GM12878 (cell line): Measurements from ENCODE around the gene GPR4. TPM values are rescaled to one million over a fixed set of nuclear protein-coding genes. Genes with fewer than 3 reads are reported as not detected.

Source experiments
- ATAC-seq: fragments of 200-7000 bp; cut with Tn5 transposase; 3 replicates; pipeline ENCODE4 v1.9.1; 2020; ENCODE audit warnings: mild to moderate bottlenecking, moderate library complexity
- BruUV-seq: library from RNA; stranded (reverse); fragments of 400-500 nt; replicated peaks from 2 replicates; lab custom pipeline; 2021; lab: Mats Ljungman, UMichigan
- CTCF ChIA-PET: fragments of 300-600 bp; sonication (Branson Sonifier 250); formaldehyde crosslinking; extraction: SDS; loops from one replicate; lab custom pipeline; 2021; ENCODE audit warnings: inconsistent platforms; lab: Yijun Ruan, JAX
- POLR2A ChIA-PET: fragments of 350-600 bp; formaldehyde crosslinking; extraction: SDS; loops from one replicate; lab custom pipeline; 2021; ENCODE audit warnings: inconsistent platforms; lab: Charles Lee
- RAD21 ChIA-PET: fragments of 300-600 bp; sonication (Branson Sonifier 250); formaldehyde crosslinking; loops from one replicate; lab custom pipeline; 2023; ENCODE audit warnings: antibody characterized with exemption; ENCODE audit not compliant: unreplicated experiment; lab: Charles Lee
- SMC1A ChIA-PET: fragments of 300-600 bp; sonication (Branson Sonifier 250); formaldehyde crosslinking; loops from one replicate; lab custom pipeline; 2023; ENCODE audit not compliant: unreplicated experiment, uncharacterized antibody; lab: Charles Lee
- DNase-seq: peaks from one replicate; pipeline ENCODE4 v3.0.0-alpha.2; 2011; ENCODE audit warnings: low read depth, low spot score
- FAIRE-seq: peaks from 3 replicates; lab custom pipeline; 2011; peaks lifted over from hg19 to GRCh38; lab: Jason Lieb, UNC
- H2AFZ ChIP-seq: 2 replicates; pipeline ENCODE4 v1.6.0; 2011; ENCODE audit warnings: low read depth, low read length, control low read depth; ENCODE audit not compliant: control insufficient read depth
- H3K27ac ChIP-seq: 2 replicates; pipeline ENCODE4 v1.5.1; 2011; ENCODE audit warnings: control low read depth; ENCODE audit not compliant: control insufficient read depth, insufficient read depth
- H3K27me3 ChIP-seq, 2 experiments: replicated peaks in 1 of 2; 2 replicates each; pipeline versions ENCODE4 v1.6.0 to v1.6.1; 2011; ENCODE audit warnings: low read length in 1 of 2; ENCODE audit not compliant: control insufficient read depth in 2 of 2, insufficient read depth in 2 of 2
- H3K36me3 ChIP-seq, 2 experiments: 2 replicates each; pipeline ENCODE4 v1.5.1; 2011; ENCODE audit warnings: low read length in 1 of 2; ENCODE audit not compliant: control insufficient read depth in 2 of 2, insufficient read depth in 2 of 2
- H3K4me1 ChIP-seq: 2 replicates; pipeline ENCODE4 v1.6.1; 2011; ENCODE audit warnings: mild to moderate bottlenecking, low read length, moderate library complexity, mixed read lengths; ENCODE audit not compliant: control insufficient read depth, insufficient read depth
- H3K4me2 ChIP-seq: 2 replicates; pipeline ENCODE4 v1.6.0; 2011; ENCODE audit warnings: control low read depth; ENCODE audit not compliant: control insufficient read depth, insufficient read depth
- H3K4me3 ChIP-seq: fragments of 200-600 bp; sonication (generic); 2 replicates; pipeline ENCODE4 v1.5.1; 2016
- H3K79me2 ChIP-seq: 2 replicates; pipeline ENCODE4 v1.6.0; 2011; ENCODE audit warnings: low read length; ENCODE audit not compliant: control insufficient read depth, insufficient read depth
- H3K9ac ChIP-seq: 2 replicates; pipeline ENCODE4 v1.8.0; 2011; ENCODE audit warnings: low read length, control low read depth, mixed read lengths; ENCODE audit not compliant: control insufficient read depth, insufficient read depth
- H3K9me3 ChIP-seq: replicated peaks from 3 replicates; pipeline ENCODE4 v1.5.1; 2011; ENCODE audit warnings: mild to moderate bottlenecking, low read length; ENCODE audit not compliant: control insufficient read depth, insufficient read depth
- H4K20me1 ChIP-seq: 2 replicates; pipeline ENCODE4 v1.6.0; 2011; ENCODE audit not compliant: control insufficient read depth, insufficient read depth
- E2F8 ChIP-seq: fragments of 450-650 bp; IDR thresholded peaks from 2 replicates; pipeline ENCODE4 v1.6.1; 2018; ENCODE audit warnings: mild to moderate bottlenecking, low read depth, moderate library complexity; ENCODE audit not compliant: partially characterized antibody
- SMARCA5 ChIP-seq: fragments of 450-650 bp; IDR thresholded peaks from 2 replicates; pipeline ENCODE4 v1.6.1; 2017; ENCODE audit warnings: mild to moderate bottlenecking
- SMC3 ChIP-seq: IDR thresholded peaks from 2 replicates; pipeline ENCODE4 v1.6.1; 2011; ENCODE audit warnings: low read length, improper control_type of control experiment, borderline replicate concordance
- WGBS: methylation state at CpG from one replicate; pipeline ENCODE4 v1.1.6; 2016; ENCODE audit warnings: low lambda C conversion rate; ENCODE audit not compliant: insufficient replicate concordance, insufficient coverage; ENCODE audit errors: missing lambda C conversion rate; 5-methylcytosine and 5-hydroxymethylcytosine counted together
- in situ Hi-C: fragments of 300-500 bp; cut with MboI; formaldehyde crosslinking; loops from 9 replicates; pipeline ENCODE4 v1.14.3; 2018; ENCODE audit warnings: mixed read lengths
- intact Hi-C: fragments of 100-400 bp; cut with micrococcal nuclease; formaldehyde crosslinking; loops from one replicate; pipeline ENCODE4 v1.14.2; 2022; ENCODE audit not compliant: unreplicated experiment
- polyA plus RNA-seq, 11 experiments: library from polyadenylated mRNA; depleted of rRNA in 4 of 11; unstranded in 6 of 11; stranded (reverse) in 5 of 11; fragments of >200 nt; fragmentation: Nextera tagmentation in 4 of 11; fragmentation: Illumina TruSeq in 1 of 11; extraction: Ambion mirVana in 4 of 11; extraction: Trizol in 1 of 11; gene quantifications; 1 replicate in 1 of 11; 2 replicates in 10 of 11; pipeline versions ENCODE4 v1.2.1 to v1.2.3, GENCODE V29; 2011 to 2016; ENCODE audit warnings: inconsistent platforms in 2 of 11, missing spikeins in 2 of 11, low read depth in 1 of 11
- total RNA-seq, 4 experiments: library from RNA; depleted of rRNA in 3 of 4; stranded (reverse); fragments of >200 nt in 3 of 4; fragmentation: Illumina TruSeq in 1 of 4; extraction: Trizol in 1 of 4; gene quantifications; 2 replicates each; pipeline versions ENCODE4 v1.2.1 to v1.2.3, GENCODE V29; 2013 to 2021

GPR4 gene
- total and polyA plus RNA-seq, 10 of the 15 experiments (the other 5 are each of a cell fraction or from before 2014, with no cell fraction given), result not detected

GRCh38 chr19:45636275-45636674 lies 34.3 kb upstream of the GPR4 start:
- H4K20me1 ChIP-seq, result no peaks in the 10 kb centered on the region
- H3K27me3 ChIP-seq, result no peaks in the 10 kb centered on the region
- TF ChIP-seq E2F8 (no peak), SMC3 (no peak), SMARCA5 (no peak)
- peaks cover 11% of the 10 kb centered on the region for H3K79me2 ChIP-seq
- H3K4me3 ChIP-seq, result no peak overlapping the region
- in situ Hi-C loops (no loop called here), intact Hi-C loops (no loop called here)
- RAD21 ChIA-PET, result no interaction called here
- SMC1A ChIA-PET, result no interaction called here
- FAIRE-seq (no peak), ATAC-seq (no peak), DNase-seq (no peak)
- 100% methylated on average over 1 of the region's 1 CpG for WGBS
- POLR2A ChIA-PET, result interaction anchor here (0.5 kb wide), 1 partner anchor 10 kb away, joined by 4 read pairs; no protein-coding TSS in a partner anchor
- peaks cover 21% of the 10 kb centered on the region for H3K4me1 ChIP-seq
- H3K9me3 ChIP-seq, result no peaks in the 10 kb centered on the region
- H2AFZ ChIP-seq, result no peak overlapping the region
- no peak overlapping the region for H3K9ac ChIP-seq
- BruUV-seq, result no TSS peak
- no peak overlapping the region for H3K27ac ChIP-seq
- CTCF ChIA-PET, result no interaction called here
- no peak overlapping the region for H3K4me2 ChIP-seq
- H3K36me3 ChIP-seq, result no peaks in the 10 kb centered on the region; a peak in 1 of 4 replicates
